ENCODE results near the gene CPB2. TPM values are rescaled to one million over a fixed set of nuclear protein-coding genes. Genes with fewer than 3 reads are reported as not detected.

Gene CPB2
- total and polyA plus RNA-seq, 2 of the 8 experiments (the other 6 are each of a cell fraction or from before 2014, with no cell fraction given) = not detected

DNA sequence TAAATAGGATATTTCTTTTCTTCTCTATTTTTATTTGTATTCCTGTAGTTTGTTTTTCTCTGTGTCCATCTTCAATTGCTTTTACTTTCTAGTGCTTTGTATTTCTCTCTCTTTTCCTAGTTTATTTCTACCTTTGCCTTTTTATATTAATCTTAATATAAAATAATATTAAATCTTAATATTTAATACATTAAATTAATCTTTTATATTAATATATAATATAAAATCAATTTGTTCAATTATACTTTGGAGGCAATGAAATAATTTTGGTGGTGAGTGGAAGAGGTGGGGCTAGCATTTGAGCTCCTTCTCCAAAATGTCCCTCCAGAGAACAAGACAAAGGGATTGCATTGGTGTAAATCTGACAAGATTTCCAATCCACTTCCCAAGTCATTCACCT lies 6.3 kb upstream of the CPB2 start:
- H3K4me3 ChIP-seq (ENCODE audit: extremely low read depth in 1 of 4, insufficient read depth in 2 of 4, low read depth in 3 of 4, low read length in 4 of 4) = no peak overlapping the region
- H3K14ac ChIP-seq (ENCODE audit: insufficient read length) = no peak overlapping the region
- TF ChIP-seq BRCA1 (IDR thresholded peaks at IDR 0.05; ENCODE audit: low read depth, low read length) (no peak), JUND (IDR thresholded peaks at IDR 0.05; ENCODE audit: low read length) (no peak), SP1 (IDR thresholded peaks at IDR 0.05; ENCODE audit: low read depth, low read length) (no peak), ASH2L (IDR thresholded peaks at IDR 0.05; ENCODE audit: low read length) (no peak), YY1 (IDR thresholded peaks at IDR 0.05; ENCODE audit: low read depth, low read length) (no peak), EP300 (IDR thresholded peaks at IDR 0.05; ENCODE audit: borderline replicate concordance in 1 of 2, low read depth in 2 of 2, low read length in 2 of 2) (no peak), ZNF274 (IDR thresholded peaks at IDR 0.05; ENCODE audit: borderline replicate concordance, extremely low read depth, low read length) (no peak), RNF2 (IDR thresholded peaks at IDR 0.05; ENCODE audit: borderline replicate concordance, low read depth, low read length, missing control alignments, poor library complexity, severe bottlenecking) (no peak), SUZ12 (IDR thresholded peaks at IDR 0.05; ENCODE audit: low read length) (no peak), CHD1 (IDR thresholded peaks at IDR 0.05; ENCODE audit: low read depth, low read length) (no peak), KDM5A (IDR thresholded peaks at IDR 0.05; ENCODE audit: low read length) (no peak)
- TF ChIP-seq, protein P1, sequence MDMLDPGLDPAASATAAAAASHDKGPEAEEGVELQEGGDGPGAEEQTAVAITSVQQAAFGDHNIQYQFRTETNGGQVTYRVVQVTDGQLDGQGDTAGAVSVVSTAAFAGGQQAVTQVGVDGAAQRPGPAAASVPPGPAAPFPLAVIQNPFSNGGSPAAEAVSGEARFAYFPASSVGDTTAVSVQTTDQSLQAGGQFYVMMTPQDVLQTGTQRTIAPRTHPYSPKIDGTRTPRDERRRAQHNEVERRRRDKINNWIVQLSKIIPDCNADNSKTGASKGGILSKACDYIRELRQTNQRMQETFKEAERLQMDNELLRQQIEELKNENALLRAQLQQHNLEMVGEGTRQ (IDR thresholded peaks at IDR 0.05; ENCODE audit: low read length) = no peak
- TF ChIP-seq, protein P2, sequence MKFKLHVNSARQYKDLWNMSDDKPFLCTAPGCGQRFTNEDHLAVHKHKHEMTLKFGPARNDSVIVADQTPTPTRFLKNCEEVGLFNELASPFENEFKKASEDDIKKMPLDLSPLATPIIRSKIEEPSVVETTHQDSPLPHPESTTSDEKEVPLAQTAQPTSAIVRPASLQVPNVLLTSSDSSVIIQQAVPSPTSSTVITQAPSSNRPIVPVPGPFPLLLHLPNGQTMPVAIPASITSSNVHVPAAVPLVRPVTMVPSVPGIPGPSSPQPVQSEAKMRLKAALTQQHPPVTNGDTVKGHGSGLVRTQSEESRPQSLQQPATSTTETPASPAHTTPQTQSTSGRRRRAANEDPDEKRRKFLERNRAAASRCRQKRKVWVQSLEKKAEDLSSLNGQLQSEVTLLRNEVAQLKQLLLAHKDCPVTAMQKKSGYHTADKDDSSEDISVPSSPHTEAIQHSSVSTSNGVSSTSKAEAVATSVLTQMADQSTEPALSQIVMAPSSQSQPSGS (IDR thresholded peaks at IDR 0.05; ENCODE audit: low read length) = no peak
- H3K79me2 ChIP-seq (ENCODE audit: control insufficient read depth in 1 of 2, insufficient read depth in 2 of 2, low read length in 2 of 2) = no peaks in the 10 kb centered on the region
- FAIRE-seq (no peak), DNase-seq (ENCODE audit: low read depth in 1 of 2, low spot score in 2 of 2) (no peak)
- H3K4ac ChIP-seq (replicated peaks; ENCODE audit: insufficient read length, low read depth, low read length) = no peak overlapping the region
- H2BK20ac ChIP-seq (ENCODE audit: low read length) = no peak overlapping the region
- no peaks in the 10 kb centered on the region for H3K79me1 ChIP-seq (ENCODE audit: low read depth, low read length)
- CTCF ChIA-PET (ENCODE audit: partially characterized antibody) = no interaction called here
- H4K8ac ChIP-seq (ENCODE audit: extremely low read depth, insufficient read depth, low read length) = no peak overlapping the region
- no peak overlapping the region for H2BK120ac ChIP-seq (replicated peaks; ENCODE audit: low read depth, low read length)
- no peak overlapping the region for H2BK15ac ChIP-seq (ENCODE audit: low read length)
- H2AFZ ChIP-seq (ENCODE audit: low read length) = no peak overlapping the region
- no peaks in the 10 kb centered on the region for H3K9me3 ChIP-seq (ENCODE audit: insufficient read depth in 2 of 2, low read depth in 1 of 2, low read length in 1 of 2)
- no peak overlapping the region for H3K9ac ChIP-seq (replicated peaks in 1 of 4; ENCODE audit: extremely low read depth in 1 of 4, low read depth in 3 of 4, low read length in 3 of 4)
- H3K23me2 ChIP-seq (ENCODE audit: low read depth, low read length) = no peaks in the 10 kb centered on the region
- POLR2A ChIA-PET (ENCODE audit: partially characterized antibody) = no interaction called here
- no peak overlapping the region for H3K27ac ChIP-seq (ENCODE audit: low read depth, low read length)
- H4K5ac ChIP-seq (ENCODE audit: insufficient read length, low read depth, low read length) = no peak overlapping the region
- H3K18ac ChIP-seq (ENCODE audit: extremely low read depth, low read length) = no peak overlapping the region
- H3K4me2 ChIP-seq (ENCODE audit: insufficient read depth in 1 of 2, low read depth in 2 of 2, low read length in 2 of 2) = no peak overlapping the region
- H3K23ac ChIP-seq (ENCODE audit: insufficient read length) = no peak overlapping the region
- H4K91ac ChIP-seq (replicated peaks; ENCODE audit: insufficient read length, low read length) = no peak overlapping the region
- no peak overlapping the region for H2BK12ac ChIP-seq (ENCODE audit: low read depth, low read length)
- no peak overlapping the region for H2BK5ac ChIP-seq (ENCODE audit: low read depth, low read length)
- H2AK5ac ChIP-seq (ENCODE audit: low read depth, low read length) = no peak overlapping the region
- H3K36me3 ChIP-seq (ENCODE audit: control insufficient read depth in 2 of 4, insufficient read depth in 4 of 4, low read length in 3 of 4) = no peaks in the 10 kb centered on the region
- H3K56ac ChIP-seq (replicated peaks; ENCODE audit: insufficient read length, low read depth, low read length) = no peak overlapping the region
- no peaks in the 10 kb centered on the region for H3K27me3 ChIP-seq (replicated peaks in 1 of 4; ENCODE audit: control insufficient read depth in 3 of 4, extremely low read depth in 1 of 4, insufficient read depth in 3 of 4, low read length in 3 of 4)
- no peaks in the 10 kb centered on the region for H3K4me1 ChIP-seq (replicated peaks in 1 of 4; ENCODE audit: control insufficient read depth in 3 of 4, insufficient read depth in 4 of 4, low read length in 3 of 4)
- H4K20me1 ChIP-seq (replicated peaks in 1 of 2; ENCODE audit: control insufficient read depth in 1 of 2, insufficient read depth in 2 of 2, low read length in 2 of 2) = no peaks in the 10 kb centered on the region

All from H1 (cell line).